Measurements from ENCODE around the gene TMEM45A.

GRCh38 chr3:100517276-100517675, 24.9 kb downstream of the TMEM45A start:
- TF ChIP-seq CTCF (IDR thresholded peaks at IDR 0.05; ENCODE audit: extremely low read depth in 1 of 2, insufficient read depth in 1 of 2, low read depth in 1 of 2, low read length in 2 of 2) (no peak), JUN (IDR thresholded peaks at IDR 0.05; ENCODE audit: borderline replicate concordance, insufficient read depth, insufficient read length, low read depth) (no peak), POLR2AphosphoS5 (IDR thresholded peaks at IDR 0.05; ENCODE audit: insufficient read depth, low read depth, low read length) (no peak), POLR2A (IDR thresholded peaks at IDR 0.05; ENCODE audit: low read depth, low read length) (no peak)
